OCI-LY1 (cell line): ENCODE results near the gene MARK1.

Experiments used
- CTCF ChIP-seq: fragments of 200-600 bp; sonication (generic), shearing (Covaris generic); IDR thresholded peaks from 2 replicates; pipeline ENCODE4 v1.5.1; 2017; ENCODE audit warnings: mild to moderate bottlenecking, antibody characterized with exemption, low read length, moderate library complexity, mixed read lengths
- EZH2 ChIP-seq: fragments of 200-600 bp; sonication (generic), shearing (Covaris generic); IDR thresholded peaks from 2 replicates; pipeline ENCODE4 v1.8.0; 2017; ENCODE audit warnings: borderline replicate concordance, mixed run types, mild to moderate bottlenecking, antibody characterized with exemption, low read length, moderate library complexity, mixed read lengths

GRCh38 chr1:220655961-220656740 lies 128.2 kb downstream of the MARK1 start:
- no peak for TF ChIP-seq CTCF
- TF ChIP-seq EZH2, result no peak
